GM21423 (cell line): ENCODE measurements around the gene CCDC106.

ENCODE experiments used
- ATAC-seq: cut with Tn5 transposase; IDR thresholded peaks from one replicate; pipeline ENCODE4 v1.9.1; 2021; ENCODE audit warnings: mild to moderate bottlenecking, moderate library complexity; ENCODE audit not compliant: unreplicated experiment

Gene CCDC106

GRCh38 chr19:55680339-55681130 is 32.5 kb downstream of the CCDC106 start:
- ATAC-seq: no peak

DNA sequence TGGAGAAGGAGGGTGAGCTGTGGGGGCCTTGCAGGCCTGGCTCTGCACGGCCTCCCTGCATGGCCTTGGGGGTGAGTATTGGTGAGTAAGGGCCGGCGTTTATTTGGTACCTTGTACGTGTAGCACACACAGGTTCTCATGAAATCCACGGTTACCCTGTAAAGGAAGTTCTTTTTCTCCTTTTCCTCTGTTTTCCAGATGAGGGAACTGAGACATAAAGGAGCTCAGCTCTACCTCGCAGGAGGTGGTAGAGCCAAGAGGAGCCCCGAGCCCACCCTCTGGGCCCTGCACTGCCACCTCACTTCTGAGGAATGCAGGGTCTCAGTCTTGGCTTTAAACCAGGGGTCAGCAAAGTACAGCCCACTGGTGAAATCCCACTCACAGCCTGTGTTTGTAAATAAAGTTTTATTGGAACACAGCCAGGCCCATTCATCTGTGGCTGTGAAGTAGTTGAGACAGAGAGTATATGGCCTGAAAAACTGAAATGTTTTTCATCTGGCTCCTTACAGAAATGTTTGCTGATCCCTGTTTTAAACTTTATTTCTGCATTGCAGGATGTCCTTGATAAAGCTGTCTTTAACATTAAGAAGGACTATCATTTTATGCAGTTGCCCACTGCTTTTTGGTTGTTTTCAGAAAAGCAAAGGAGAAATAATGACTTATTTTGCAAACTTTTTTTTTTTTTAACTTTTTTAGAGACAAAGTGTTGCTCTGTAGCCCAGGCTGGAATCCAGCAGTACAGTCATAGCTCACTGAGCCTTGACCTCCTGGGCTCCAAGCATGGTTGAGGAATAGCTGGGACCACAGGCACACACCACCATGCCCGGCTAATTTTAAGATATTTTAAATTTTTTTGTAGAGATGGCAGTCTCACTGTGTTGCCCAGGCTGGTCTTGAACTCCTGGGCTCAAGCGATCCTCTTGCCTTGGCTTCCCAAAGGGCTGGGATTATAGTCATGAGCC is 33.4 kb downstream of the CCDC106 start:
- no peak for ATAC-seq

GRCh38 chr19:55683449-55684261 is 35.6 kb downstream of the CCDC106 start:
- no peak for ATAC-seq

DNA sequence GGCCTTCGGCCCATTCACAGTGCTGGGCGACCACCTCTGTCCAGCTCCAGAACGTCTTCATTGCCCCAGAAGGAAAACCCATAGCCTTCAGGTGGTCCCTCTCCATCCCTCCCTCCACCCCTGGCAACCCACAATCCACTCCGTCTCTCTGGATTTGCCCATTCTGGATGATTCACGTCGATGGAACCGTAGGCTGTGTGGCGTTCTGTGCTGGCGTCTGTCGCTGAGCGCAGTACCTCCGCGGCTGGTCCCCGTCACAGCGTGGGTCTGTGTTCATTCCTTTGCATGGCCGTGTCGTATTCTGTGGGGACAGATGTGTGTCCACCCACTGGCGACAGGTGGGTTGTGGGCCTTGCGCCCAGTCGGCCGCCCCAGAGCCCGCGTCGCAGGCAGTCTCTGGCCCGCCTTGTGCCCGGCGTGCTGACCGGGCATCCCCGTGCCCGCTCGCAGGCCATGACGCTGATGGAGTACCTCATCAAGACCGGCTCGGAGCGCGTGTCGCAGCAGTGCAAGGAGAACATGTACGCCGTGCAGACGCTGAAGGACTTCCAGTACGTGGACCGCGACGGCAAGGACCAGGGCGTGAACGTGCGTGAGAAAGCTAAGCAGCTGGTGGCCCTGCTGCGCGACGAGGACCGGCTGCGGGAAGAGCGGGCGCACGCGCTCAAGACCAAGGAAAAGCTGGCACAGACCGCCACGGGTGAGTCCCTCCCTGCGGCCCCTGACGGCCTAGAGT is 37.1 kb downstream of the CCDC106 start:
- ATAC-seq: no peak

DNA sequence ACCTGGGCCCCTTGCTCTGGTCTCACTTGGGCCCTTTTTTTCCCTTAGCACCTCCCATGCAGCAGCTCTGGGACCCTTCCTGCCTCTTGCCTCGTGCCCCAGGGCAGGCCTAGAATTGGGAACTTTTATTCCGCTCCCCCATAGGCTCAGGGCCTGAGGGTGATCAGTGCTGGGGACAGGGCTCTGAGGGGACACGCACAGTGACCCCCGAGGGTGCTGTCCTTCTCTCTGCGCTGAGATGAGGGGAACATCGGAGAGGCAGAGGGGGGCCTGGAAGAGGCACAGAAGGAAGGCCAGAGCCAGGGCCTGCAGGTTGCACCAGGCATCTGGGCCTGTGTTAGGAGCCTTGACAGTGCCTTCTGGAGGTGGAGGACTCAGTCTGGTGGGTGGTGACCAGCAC is 37.8 kb downstream of the CCDC106 start:
- ATAC-seq: no peak

GRCh38 chr19:55686311-55687050 is 38.5 kb downstream of the CCDC106 start:
- ATAC-seq: no peak

DNA sequence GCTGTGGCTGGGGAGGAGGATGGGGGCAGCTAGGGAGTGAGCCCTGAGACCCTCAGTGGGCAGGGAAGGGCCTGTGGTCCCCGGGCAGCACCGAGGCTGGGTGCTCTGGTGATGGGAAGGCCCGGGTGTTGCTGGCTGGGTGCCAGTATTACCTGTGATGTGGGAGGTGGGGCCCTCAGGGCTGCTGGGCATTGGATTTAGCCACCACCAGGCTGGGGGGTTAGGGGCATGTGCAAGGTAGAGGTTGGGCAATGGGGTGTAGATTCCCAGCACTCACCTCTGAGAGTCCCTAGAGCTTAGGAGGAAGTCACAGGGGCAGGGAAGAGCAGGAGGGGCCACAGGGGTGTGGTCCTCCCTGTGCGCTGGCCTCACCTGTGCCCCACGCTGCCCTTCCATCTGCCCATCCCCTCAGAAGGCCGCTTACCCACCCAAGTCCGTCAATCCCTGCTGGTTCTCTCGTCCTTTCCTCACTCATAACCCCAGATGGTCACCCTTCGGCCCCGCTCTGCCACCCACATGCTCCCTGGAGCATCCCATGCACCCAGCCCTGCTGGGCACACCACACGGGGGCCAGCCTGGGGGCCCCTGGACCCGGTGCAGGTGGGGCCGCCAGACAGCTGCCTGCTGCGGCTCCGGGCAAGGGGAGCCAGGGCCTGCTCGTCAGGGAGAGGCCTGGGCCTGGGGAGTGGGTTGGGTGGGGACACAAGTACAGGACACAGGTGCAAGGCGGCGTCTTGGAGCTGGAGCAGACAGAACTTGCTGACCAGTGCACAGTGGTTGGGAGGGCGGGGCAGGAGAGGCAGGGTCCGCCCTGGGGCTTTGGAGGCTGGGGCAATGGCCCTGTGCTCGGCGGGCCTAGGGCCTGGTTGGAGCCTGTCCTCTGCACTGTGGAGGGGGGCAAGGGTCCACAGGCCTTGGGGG is 39.5 kb downstream of the CCDC106 start:
- ATAC-seq: no peak

GRCh38 chr19:55688422-55689218 is 40.6 kb downstream of the CCDC106 start:
- no peak for ATAC-seq

DNA sequence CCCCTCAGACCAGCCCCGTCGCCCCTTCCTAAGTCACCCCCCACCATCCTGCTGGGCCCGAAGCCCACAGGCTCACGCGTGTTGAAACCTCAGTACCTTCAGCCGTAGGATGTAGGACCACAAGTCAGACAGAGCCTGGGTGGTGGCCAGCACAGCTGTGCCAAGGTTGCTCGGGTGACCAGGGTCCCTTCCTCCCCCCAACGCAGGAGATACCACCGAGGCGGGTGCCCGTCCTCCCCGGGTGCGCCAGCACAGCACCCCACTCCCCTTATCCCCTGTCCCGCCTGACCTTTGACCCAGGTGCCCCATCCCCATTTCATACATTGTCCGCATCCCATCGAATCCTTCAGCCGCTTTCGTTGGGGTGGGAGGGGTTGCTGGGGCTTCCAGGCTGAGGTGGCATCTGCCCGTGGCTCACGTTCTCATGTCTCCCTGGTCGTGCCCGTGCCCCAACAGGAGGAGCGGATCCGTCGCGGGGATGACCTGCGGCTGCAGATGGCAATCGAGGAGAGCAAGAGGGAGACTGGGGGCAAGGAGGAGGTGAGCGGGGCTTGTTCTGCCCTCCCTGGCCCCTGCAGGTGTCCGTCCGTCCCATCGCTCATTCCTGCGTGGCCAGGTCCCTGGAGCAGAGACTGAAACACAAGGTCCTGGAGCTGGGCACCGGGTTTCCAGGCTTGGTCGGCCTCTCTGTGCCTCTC is 41.5 kb downstream of the CCDC106 start:
- ATAC-seq: no peak

GRCh38 chr19:55690109-55690768 is 42.2 kb downstream of the CCDC106 start:
- no peak for ATAC-seq

DNA sequence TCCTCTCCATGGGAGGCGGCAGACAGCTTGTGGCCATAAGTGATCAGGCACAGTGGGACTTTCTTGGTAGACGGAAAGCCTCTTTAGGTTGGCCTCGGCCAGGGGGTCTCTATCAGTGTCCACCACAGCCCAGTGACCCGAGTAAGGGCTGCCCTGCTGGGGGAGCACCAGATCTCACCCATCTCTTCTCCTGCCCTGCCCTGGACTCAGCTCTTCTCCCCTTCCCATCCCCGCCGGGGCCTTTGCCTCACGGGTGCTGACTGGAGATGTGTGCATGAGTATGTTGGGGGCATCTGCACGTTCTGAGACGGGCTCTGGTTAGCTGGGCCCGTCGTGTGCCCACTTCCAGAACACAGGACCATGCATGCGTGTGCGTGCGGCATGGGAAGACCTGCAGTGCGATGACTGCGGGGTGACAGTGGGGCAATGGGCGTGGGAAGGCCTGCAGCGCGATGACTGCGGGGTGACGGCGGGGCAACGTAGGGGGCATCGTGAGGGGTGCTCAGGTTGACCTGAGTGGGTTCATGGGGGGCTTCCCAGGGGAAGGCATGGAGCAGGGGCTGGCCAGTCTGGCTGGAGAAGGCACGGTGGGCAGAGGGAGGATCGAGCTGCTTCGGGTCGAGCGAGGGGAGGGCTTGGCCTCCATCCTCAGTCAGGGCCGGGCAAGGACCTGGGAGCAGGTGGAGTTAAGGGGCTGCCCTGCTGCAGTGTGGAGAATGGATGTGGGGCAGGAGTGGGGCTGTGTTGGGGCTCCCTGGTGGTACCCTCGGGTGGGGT is 42.9 kb downstream of the CCDC106 start:
- no peak for ATAC-seq

DNA sequence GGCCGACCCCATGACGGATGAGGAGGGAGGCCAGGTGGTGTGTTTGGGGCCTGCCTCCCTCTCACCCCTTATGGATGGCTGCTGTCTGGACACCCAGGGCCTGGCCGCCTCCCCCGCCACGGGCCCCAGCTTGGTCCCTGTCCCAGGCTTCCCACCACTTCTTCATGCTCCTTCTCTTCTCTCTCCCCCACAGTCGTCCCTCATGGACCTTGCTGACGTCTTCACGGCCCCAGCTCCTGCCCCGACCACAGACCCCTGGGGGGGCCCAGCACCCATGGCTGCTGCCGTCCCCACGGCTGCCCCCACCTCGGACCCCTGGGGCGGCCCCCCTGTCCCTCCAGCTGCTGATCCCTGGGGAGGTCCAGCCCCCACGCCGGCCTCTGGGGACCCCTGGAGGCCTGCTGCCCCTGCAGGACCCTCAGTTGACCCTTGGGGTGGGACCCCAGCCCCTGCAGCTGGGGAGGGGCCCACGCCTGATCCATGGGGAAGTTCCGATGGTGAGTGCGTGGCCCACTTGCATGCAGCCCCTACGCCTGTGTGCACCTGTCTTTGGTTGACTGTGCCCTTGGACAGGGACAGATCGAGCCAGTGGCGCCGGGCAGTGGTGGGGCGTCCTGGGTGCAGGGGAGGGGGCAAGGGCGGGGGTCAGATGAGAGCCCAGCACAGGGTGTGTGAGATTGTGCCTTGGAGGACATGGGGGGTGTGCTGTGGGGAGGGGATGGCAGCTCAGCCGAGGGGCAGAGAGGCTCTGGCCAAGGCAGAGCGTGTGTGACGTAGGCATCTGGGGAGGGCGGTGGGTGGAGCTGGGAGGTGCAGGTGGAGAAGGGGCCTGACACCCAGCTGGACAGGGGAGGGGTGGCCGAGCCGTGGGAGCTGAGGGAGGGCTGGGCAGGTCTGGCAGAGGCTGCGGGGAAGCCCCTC is 43.8 kb downstream of the CCDC106 start:
- ATAC-seq: no peak

DNA sequence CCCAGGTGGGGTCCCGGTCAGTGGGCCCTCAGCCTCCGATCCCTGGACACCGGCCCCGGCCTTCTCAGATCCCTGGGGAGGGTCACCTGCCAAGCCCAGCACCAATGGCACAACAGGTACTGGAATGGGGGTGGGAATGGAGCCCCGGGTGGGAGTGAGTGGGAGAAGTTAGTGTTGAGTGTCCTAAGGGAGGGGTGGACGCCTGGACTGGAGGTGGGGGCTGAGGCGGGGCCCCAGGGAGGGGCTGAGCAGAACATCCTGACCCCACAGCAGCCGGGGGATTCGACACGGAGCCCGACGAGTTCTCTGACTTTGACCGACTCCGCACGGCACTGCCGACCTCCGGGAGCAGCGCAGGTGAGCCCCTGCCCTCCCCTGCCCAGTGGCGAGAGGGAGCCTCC is 44.7 kb downstream of the CCDC106 start:
- no peak for ATAC-seq

- no peak for ATAC-seq
Measured at GRCh38 chr19:55693336-55693974, 45.4 kb downstream of the CCDC106 start.
